CD14-positive monocyte (primary cell): ENCODE data around the gene ANKLE1. TPM values are rescaled to one million over a fixed set of nuclear protein-coding genes. Genes with fewer than 3 reads are reported as not detected.

Experiments
- DNase-seq, 3 donors: peaks; one replicate each; pipeline ENCODE4 v3.0.0-alpha.2; 2011 to 2022
- H2AFZ ChIP-seq: 2 replicates; pipeline ENCODE4 v1.6.0; 2012; ENCODE audit warnings: mild to moderate bottlenecking, low read depth, low read length, inconsistent platforms; ENCODE audit not compliant: insufficient read depth, poor library complexity, severe bottlenecking
- H3K27ac ChIP-seq, 2 donors: 1 replicate in 1 of 2; 2 replicates in 1 of 2; pipeline ENCODE4 v1.5.1; 2012 to 2013; ENCODE audit warnings: low read length in 2 of 2, control low read depth in 1 of 2, inconsistent platforms in 1 of 2, low read depth in 1 of 2, mild to moderate bottlenecking in 1 of 2
- H3K27me3 ChIP-seq, 2 donors: one replicate each; pipeline versions ENCODE4 v1.6.0 to v1.6.1; 2011 to 2013; ENCODE audit warnings: low read length in 2 of 2; ENCODE audit not compliant: control insufficient read depth in 2 of 2, insufficient read depth in 2 of 2
- H3K36me3 ChIP-seq, 2 donors: replicated peaks in 1 of 2; 1 replicate in 1 of 2; 2 replicates in 1 of 2; pipeline versions ENCODE4 v1.5.1 to v1.6.1; 2012 to 2013; ENCODE audit warnings: low read length in 2 of 2, control low read depth in 1 of 2, inconsistent platforms in 1 of 2, mild to moderate bottlenecking in 1 of 2; ENCODE audit not compliant: insufficient read depth in 2 of 2, control insufficient read depth in 1 of 2
- H3K4me1 ChIP-seq, 2 donors: 1 replicate in 1 of 2; 2 replicates in 1 of 2; pipeline versions ENCODE4 v1.5.1 to v1.6.1; 2012 to 2013; ENCODE audit warnings: low read length in 2 of 2, control low read depth in 1 of 2, inconsistent platforms in 1 of 2, mild to moderate bottlenecking in 1 of 2, moderate library complexity in 1 of 2; ENCODE audit not compliant: insufficient read depth in 2 of 2, control insufficient read depth in 1 of 2
- H3K4me2 ChIP-seq: replicated peaks from 2 replicates; pipeline ENCODE3; 2012; ENCODE audit warnings: low read length, moderate library complexity, mild to moderate bottlenecking; ENCODE audit not compliant: poor library complexity, severe bottlenecking; ENCODE audit errors: extremely low read depth
- H3K4me3 ChIP-seq, 3 experiments: fragments of 200-600 bp in 1 of 3; sonication (generic) in 1 of 3; replicated peaks in 1 of 3; 1 replicate in 2 of 3; 2 replicates in 1 of 3; pipeline ENCODE4 v1.5.1; 2011 to 2013; ENCODE audit warnings: low read length in 3 of 3, mild to moderate bottlenecking in 3 of 3, control low read depth in 2 of 3, low read depth in 2 of 3, inconsistent platforms in 1 of 3, moderate library complexity in 1 of 3
- H3K79me2 ChIP-seq: 2 replicates; pipeline ENCODE4 v1.6.0; 2012; ENCODE audit warnings: mild to moderate bottlenecking, control low read depth, inconsistent platforms, low read length, moderate library complexity; ENCODE audit not compliant: insufficient read depth
- H3K9ac ChIP-seq: 2 replicates; pipeline ENCODE4 v1.6.0; 2017; ENCODE audit warnings: low read length, mild to moderate bottlenecking; ENCODE audit not compliant: insufficient read depth, poor library complexity, severe bottlenecking
- H3K9me3 ChIP-seq, 2 donors: replicated peaks in 1 of 2; 1 replicate in 1 of 2; 2 replicates in 1 of 2; pipeline versions ENCODE4 v1.5.1 to v1.6.1; 2012 to 2013; ENCODE audit warnings: low read length in 2 of 2, control low read depth in 1 of 2; ENCODE audit not compliant: control insufficient read depth in 1 of 2, insufficient read depth in 1 of 2
- H4K20me1 ChIP-seq: 2 replicates; pipeline ENCODE4 v1.6.0; 2012; ENCODE audit warnings: mild to moderate bottlenecking, low read length, control low read depth, moderate library complexity; ENCODE audit not compliant: insufficient read depth
- H3K27ac Mint-ChIP-seq, 7 donors: one replicate each; pipeline ENCODE4 v1.8.0; 2020; ENCODE audit warnings: mild to moderate bottlenecking in 7 of 7, mixed read lengths in 7 of 7, moderate library complexity in 6 of 7, inconsistent platforms in 2 of 7
- H3K27me3 Mint-ChIP-seq, 3 donors: one replicate each; pipeline ENCODE4 v1.8.0; 2021 to 2022; ENCODE audit warnings: low read depth in 3 of 3, mild to moderate bottlenecking in 3 of 3, mixed read lengths in 3 of 3, moderate library complexity in 3 of 3, inconsistent platforms in 1 of 3
- H3K36me3 Mint-ChIP-seq, 2 donors: one replicate each; pipeline ENCODE4 v1.8.0; 2020; ENCODE audit warnings: mixed read lengths in 2 of 2, inconsistent platforms in 1 of 2, mild to moderate bottlenecking in 1 of 2
- H3K4me1 Mint-ChIP-seq: one replicate; pipeline ENCODE4 v1.8.0; 2020; ENCODE audit warnings: mild to moderate bottlenecking, mixed read lengths
- H3K4me3 Mint-ChIP-seq, 2 donors: one replicate each; pipeline ENCODE4 v1.8.0; 2020; ENCODE audit warnings: mild to moderate bottlenecking in 2 of 2, mixed read lengths in 2 of 2, moderate library complexity in 1 of 2
- H3K9me3 Mint-ChIP-seq, 7 donors: one replicate each; pipeline ENCODE4 v1.8.0; 2020 to 2022; ENCODE audit warnings: mixed read lengths in 7 of 7, mild to moderate bottlenecking in 6 of 7, moderate library complexity in 6 of 7, inconsistent platforms in 2 of 7
- CTCF ChIP-seq: fragments of 200-600 bp; IDR thresholded peaks from one replicate; pipeline ENCODE4 v1.8.0; 2022; ENCODE audit warnings: antibody characterized with exemption, mild to moderate bottlenecking
- WGBS: methylation state at CpG from one replicate; pipeline ENCODE4 v1.1.5; 2013; ENCODE audit warnings: missing lambda C conversion rate; ENCODE audit not compliant: insufficient coverage; 5-methylcytosine and 5-hydroxymethylcytosine counted together
- intact Hi-C, 2 donors: fragments of 100-400 bp; cut with micrococcal nuclease; formaldehyde crosslinking; loops; one replicate each; pipeline versions ENCODE4 v1.15.0 to v1.15.1; 2023
- polyA plus RNA-seq, 3 donors: library from polyadenylated mRNA; depleted of rRNA in 1 of 3; unstranded in 2 of 3; stranded (reverse) in 1 of 3; fragments of 300-500 nt in 2 of 3; fragments of >200 nt in 1 of 3; fragmentation: Illumina TruSeq in 2 of 3; gene quantifications; 1 replicate in 2 of 3; 2 replicates in 1 of 3; pipeline ENCODE4 v1.2.3, GENCODE V29; 2012 to 2021

The ANKLE1 gene
- polyA plus RNA-seq, 3 donors = 1.3 to 8.5 (median 2.2) TPM

DNA sequence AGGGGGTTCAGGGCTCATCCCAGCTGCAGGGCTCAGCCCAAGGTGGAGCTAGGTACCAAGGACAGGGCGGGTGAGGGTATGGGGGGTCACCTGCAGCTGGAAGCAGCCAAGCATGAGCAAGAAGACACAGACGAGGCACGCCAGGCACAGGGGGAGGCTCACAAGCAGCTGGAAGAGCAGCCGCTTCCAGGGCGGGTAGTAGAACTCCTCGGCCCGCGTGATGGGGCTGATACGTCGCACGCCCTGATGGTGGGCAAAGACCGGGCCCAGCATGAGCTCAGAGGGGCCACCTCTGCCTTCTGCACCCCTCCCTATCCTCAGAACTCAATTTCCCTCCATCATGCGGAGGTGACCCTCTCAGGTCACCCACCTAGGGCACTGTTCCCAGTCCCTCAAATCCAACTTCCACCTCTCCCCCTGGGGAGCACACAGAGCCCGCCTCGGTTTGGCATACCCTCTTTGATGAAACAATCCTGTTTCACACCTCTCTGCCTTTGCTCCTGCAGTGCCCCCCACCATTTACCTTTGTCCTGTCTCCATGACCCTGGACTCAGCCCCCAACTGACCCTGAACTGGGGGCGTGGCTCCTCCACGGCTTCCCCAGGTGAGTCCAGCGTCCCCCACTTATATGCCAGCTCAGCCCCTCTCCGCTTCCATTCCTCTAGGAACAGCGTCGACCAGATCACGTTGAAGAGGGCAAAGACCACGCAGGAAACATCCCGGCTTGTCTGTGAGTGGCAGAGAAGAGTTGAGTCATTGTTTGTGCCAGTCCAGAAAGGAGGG is 48.8 kb downstream of the ANKLE1 start:
- Histone ChIP-seq H3K4me2 (no peak overlapping the region), H3K4me1 (peaks cover 30 to 47% of the 10 kb centered on the region in 2 donors), H3K9ac (no peak overlapping the region), H3K4me3 (no peak overlapping the region), H3K79me2 (peaks cover 7% of the 10 kb centered on the region), H2AFZ (no peak overlapping the region), H4K20me1 (peaks cover 27% of the 10 kb centered on the region), H3K9me3 (peaks cover 0 to 12% of the 10 kb centered on the region in 2 donors), H3K36me3 (peaks cover 3 to 9% of the 10 kb centered on the region in 2 donors), H3K27ac (no peak overlapping the region), H3K27me3 (peaks cover 11 to 28% of the 10 kb centered on the region in 2 donors)
- peaks cover 22 to 42% of the 10 kb centered on the region in 2 donors for H3K36me3 Mint-ChIP-seq
- H3K27me3 Mint-ChIP-seq = peaks cover 23 to 41% (median 24%) of the 10 kb centered on the region in 3 donors
- H3K4me1 Mint-ChIP-seq = peaks cover 31% of the 10 kb centered on the region
- peak overlapping the region in 1 of 7 donors; percentile 53 for H3K27ac Mint-ChIP-seq
- H3K4me3 Mint-ChIP-seq = peak overlapping the region in 1 of 2 donors; percentile 78
- no peak for TF ChIP-seq CTCF
- no peak for DNase-seq
- intact Hi-C loops = no loop called here
- 94% methylated on average over 19 of the region's 24 CpGs for WGBS
- H3K9me3 Mint-ChIP-seq = peaks cover 0 to 14% (median 10%) of the 10 kb centered on the region in 7 donors

- Histone ChIP-seq H3K9ac (no peak overlapping the region), H3K27ac (no peak overlapping the region), H4K20me1 (peaks cover 27% of the 10 kb centered on the region), H3K4me1 (peaks cover 37 to 54% of the 10 kb centered on the region in 2 donors), H3K4me3 (no peak overlapping the region), H3K79me2 (peaks cover 10% of the 10 kb centered on the region), H3K27me3 (peaks cover 11 to 28% of the 10 kb centered on the region in 2 donors), H3K36me3 (peaks cover 3 to 7% of the 10 kb centered on the region in 2 donors), H3K9me3 (peaks cover 0 to 12% of the 10 kb centered on the region in 2 donors), H2AFZ (no peak overlapping the region), H3K4me2 (no peak overlapping the region)
- H3K4me3 Mint-ChIP-seq = peak overlapping the region in 1 of 2 donors; percentile 64
- peak overlapping the region in 2 of 7 donors; percentile 53 to 68 for H3K27ac Mint-ChIP-seq
- DNase-seq = no peak
- H3K4me1 Mint-ChIP-seq = peaks cover 31% of the 10 kb centered on the region
- peaks cover 23 to 40% (median 24%) of the 10 kb centered on the region in 3 donors for H3K27me3 Mint-ChIP-seq
- 94% methylated on average over 13 of the region's 13 CpGs for WGBS
- intact Hi-C loops = no loop called here
- peaks cover 0 to 14% (median 10%) of the 10 kb centered on the region in 7 donors for H3K9me3 Mint-ChIP-seq
- H3K36me3 Mint-ChIP-seq = peaks cover 22 to 36% of the 10 kb centered on the region in 2 donors
- TF ChIP-seq CTCF = no peak
Measured at GRCh38 chr19:17331045-17331558, 49.4 kb downstream of the ANKLE1 start.
